Tibial nerve (tissue), 4 donors: Measurements from ENCODE around the gene ZNF385C.

Experiments used
- EP300 ChIP-seq, 2 donors: sonication (generic); formaldehyde crosslinking; IDR thresholded peaks; one replicate each; pipeline ENCODE4 v1.6.1; 2017; ENCODE audit warnings: antibody characterized with exemption in 2 of 2, mild to moderate bottlenecking in 1 of 2
- TF ChIP-seq, protein P1 (sequence below), 5 experiments: fragments of 200-600 bp in 3 of 5; fragments of 450-650 bp in 2 of 5; sonication (generic) in 3 of 5; IDR thresholded peaks; one replicate each; pipeline ENCODE4 v1.5.1; 2016 to 2019; ENCODE audit warnings: antibody characterized with exemption in 5 of 5, mild to moderate bottlenecking in 3 of 5, moderate library complexity in 2 of 5

DNA sequence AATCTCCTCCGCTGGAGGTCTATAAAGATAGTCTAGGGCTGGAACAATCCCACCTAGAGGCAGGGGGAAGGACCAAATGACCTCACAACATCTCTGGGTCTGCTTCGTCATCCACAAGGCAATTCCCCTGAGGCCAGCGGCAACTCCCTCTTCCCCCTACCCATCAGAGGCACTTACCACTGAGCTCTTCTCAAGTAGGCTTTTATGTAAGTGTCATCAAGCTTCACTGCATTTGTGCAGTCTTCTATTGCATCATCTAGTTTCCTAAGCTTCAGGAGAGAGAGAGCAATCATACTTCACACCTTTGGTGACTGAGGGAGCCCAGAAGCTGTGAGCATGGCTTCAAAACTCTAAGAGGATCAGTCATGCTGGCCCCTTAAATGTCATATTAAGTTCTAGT is 110.6 kb downstream of the ZNF385C start:
- TF ChIP-seq, protein P1, sequence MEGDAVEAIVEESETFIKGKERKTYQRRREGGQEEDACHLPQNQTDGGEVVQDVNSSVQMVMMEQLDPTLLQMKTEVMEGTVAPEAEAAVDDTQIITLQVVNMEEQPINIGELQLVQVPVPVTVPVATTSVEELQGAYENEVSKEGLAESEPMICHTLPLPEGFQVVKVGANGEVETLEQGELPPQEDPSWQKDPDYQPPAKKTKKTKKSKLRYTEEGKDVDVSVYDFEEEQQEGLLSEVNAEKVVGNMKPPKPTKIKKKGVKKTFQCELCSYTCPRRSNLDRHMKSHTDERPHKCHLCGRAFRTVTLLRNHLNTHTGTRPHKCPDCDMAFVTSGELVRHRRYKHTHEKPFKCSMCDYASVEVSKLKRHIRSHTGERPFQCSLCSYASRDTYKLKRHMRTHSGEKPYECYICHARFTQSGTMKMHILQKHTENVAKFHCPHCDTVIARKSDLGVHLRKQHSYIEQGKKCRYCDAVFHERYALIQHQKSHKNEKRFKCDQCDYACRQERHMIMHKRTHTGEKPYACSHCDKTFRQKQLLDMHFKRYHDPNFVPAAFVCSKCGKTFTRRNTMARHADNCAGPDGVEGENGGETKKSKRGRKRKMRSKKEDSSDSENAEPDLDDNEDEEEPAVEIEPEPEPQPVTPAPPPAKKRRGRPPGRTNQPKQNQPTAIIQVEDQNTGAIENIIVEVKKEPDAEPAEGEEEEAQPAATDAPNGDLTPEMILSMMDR (IDR thresholded peaks at IDR 0.05) = no peak
- no peak for TF ChIP-seq EP300 (IDR thresholded peaks at IDR 0.05)
